HG03354 (cell line): Measurements from ENCODE around the gene PDE2A.

Experiments used
- ATAC-seq: cut with Tn5 transposase; IDR thresholded peaks from one replicate; pipeline ENCODE4 v1.9.1; 2021; ENCODE audit warnings: mild to moderate bottlenecking; ENCODE audit not compliant: unreplicated experiment, poor library complexity, severe bottlenecking

Gene PDE2A

GRCh38 chr11:72705442-72706365, 31.5 kb upstream of the PDE2A start:
- ATAC-seq: no peak

GRCh38 chr11:72704783-72705265, 30.6 kb upstream of the PDE2A start:
- ATAC-seq: no peak

GRCh38 chr11:72704028-72704782, 30.0 kb upstream of the PDE2A start:
- ATAC-seq: no peak

DNA sequence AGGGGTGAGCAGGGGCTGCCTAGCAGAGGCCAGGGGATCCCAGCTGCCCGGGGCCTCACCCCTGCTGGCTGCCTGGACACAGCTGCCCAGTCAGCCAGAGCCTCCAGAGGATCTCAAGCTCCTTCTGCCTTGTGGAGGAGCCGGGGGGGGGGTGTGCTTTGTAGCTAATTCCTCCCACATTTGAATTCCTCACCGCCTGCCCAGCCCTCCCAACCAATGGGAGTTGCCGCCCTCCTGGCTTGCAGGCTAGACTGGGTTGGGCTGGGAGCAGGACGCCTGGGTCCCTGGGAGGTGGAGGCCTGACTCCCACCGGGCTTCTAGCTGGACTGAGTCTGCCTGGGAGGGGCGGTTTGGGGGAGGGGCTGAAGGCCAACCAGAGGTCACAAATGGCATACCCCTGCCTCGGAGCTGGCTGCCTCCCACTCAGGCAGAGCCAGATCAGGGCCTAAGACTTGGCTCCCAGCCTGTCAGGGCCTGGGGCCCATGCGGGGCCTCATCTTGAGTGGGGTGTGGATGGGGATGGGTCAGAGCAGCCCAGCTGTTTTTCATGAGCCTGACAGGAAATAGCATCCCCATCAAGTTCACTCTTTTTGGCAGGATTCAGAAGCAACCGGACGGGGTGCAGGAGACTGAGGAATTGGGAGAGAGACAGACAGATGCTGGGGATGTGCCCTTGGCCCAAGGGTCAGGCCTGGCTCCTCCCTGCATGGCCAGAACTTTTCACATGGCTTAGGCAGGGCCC, 29.2 kb upstream of the PDE2A start:
- no peak for ATAC-seq

GRCh38 chr11:72702577-72703241, 28.5 kb upstream of the PDE2A start:
- ATAC-seq: no peak

GRCh38 chr11:72702096-72702495, 27.9 kb upstream of the PDE2A start:
- ATAC-seq: no peak

GRCh38 chr11:72701466-72701865, 27.2 kb upstream of the PDE2A start:
- ATAC-seq: no peak

DNA sequence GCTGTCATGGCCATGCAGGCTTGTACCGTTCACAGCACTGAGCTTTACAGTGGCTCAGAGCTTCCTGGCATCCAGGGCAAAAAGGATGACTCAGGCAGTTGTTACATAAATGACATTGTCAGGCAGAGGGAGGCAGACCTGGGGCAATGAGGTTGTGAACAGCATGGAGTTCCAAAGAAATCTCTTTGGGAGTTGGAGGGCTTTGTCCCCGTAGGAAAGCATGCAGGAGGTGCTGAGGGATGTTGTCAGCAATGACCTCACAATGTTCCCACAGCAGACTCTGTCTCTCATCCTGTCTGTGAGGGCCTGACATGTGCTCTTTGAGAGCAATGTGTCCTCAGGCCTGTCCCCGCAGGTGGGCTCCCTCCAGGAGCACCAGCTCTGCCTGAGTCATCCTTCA, 25.9 kb upstream of the PDE2A start:
- no peak for ATAC-seq

GRCh38 chr11:72697814-72698213, 23.6 kb upstream of the PDE2A start:
- no peak for ATAC-seq

DNA sequence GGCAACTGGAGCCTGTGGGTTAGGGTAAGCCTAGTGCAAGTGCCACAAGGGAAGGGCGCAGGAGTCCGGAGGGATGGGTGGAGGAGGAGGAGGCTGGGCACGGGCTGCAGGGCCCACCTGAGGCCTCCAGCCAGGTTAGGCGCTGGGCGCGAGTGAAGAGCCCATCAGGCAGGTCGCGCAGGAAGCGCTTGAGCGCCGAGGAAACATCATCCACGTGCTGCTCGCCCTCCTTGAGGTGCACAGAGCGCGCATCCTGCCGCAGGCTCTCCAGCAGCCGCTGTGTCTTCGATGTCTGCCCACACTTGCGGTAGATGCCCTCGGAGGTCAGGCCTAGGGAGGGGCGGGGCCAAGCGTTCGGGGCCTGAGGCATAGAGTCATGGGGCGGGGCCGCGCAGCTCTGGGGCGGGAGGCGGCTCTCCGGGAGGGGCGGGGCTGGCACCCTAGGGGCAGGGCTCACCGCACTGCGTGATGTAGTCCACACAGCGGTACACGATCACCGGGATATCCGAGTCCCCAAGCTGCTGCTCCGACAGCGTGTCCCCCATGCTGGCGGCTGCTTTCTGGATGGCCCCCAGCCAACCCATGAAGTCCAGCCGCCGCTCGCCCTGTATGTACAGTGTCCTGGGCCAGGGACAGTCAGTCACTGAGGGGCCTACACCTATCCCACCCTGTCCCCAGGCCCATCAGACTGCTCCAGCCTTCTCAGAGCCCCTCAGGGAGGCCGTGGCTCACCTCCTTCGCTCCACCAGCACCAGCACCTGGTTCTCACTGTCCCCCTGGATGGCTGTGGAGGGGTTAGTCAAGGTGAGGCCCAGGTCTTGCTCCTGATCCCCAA, 22.9 kb upstream of the PDE2A start:
- no peak for ATAC-seq

GRCh38 chr11:72695354-72695753, 21.1 kb upstream of the PDE2A start:
- no peak for ATAC-seq

GRCh38 chr11:72693271-72693968, 19.2 kb upstream of the PDE2A start:
- no peak for ATAC-seq

- no peak for ATAC-seq
These were observed 18.4 kb upstream of the PDE2A start for GRCh38 chr11:72692498-72693237.

GRCh38 chr11:72690166-72690565, 15.9 kb upstream of the PDE2A start:
- no peak for ATAC-seq

DNA sequence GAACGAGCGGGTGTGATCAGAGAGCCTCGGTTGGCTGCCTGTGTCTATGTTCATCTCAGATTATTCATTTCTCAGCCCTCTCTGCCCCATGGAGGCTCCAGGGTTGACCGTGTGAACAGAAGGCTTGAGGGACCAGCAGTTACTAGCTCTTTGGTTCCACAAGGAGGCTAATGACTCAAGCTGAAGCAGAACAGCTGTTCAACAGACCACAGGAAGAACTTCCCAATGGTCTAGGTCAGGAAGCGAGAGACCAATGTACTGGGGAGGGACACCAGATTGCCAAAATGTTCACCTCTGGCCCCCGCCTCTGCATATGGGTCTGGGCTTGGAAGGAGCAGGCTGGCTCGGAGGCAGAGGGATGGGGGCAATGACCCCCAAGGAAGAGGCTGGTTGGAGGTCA, 14.7 kb upstream of the PDE2A start:
- ATAC-seq: no peak

DNA sequence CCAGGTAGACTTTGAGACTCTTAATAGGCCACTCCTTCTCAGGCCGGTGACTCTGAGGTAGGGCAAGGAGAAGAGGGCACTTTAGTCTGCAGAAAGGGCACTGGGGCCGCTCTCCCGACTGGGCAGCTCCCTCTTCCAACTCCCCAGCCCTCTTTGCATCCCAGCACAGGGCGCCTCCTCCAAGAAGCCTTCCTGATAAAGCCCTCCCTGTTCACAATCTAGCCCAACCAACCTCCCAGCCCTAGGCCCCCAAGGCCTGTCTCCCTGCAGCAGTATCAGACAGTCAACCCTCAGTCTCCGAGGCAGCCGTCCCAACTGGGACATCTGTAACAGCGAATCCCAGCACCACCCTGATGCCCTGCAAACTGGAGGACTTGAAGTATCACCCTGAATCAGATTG, 14.3 kb upstream of the PDE2A start:
- ATAC-seq: no peak

DNA sequence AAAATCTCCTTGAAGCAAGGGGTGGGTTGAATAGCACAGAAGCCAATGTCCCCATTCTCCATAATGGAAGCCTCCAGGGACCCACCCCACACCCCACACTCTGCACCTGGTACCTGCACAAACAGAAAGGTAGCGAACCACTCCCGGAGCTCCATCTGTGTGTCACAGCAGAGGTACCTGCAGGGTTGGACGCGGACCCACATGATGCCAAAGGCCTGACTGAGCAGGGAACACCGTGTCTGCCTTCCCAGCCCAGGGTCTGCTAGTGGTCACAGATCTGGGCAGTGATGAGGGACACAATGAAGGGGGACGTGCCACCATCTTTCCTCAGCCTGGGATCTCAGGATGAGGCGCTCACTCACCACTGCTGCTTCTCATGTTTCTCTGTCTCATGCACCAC, 13.1 kb upstream of the PDE2A start:
- ATAC-seq: no peak
